NT2/D1 (cell line): ENCODE measurements around the gene LRRC71.

Source experiments
- YY1 ChIP-seq: IDR thresholded peaks from 2 replicates; pipeline ENCODE4 v1.6.1; 2011; ENCODE audit not compliant: insufficient read length, insufficient read depth
- ZNF274 ChIP-seq: IDR thresholded peaks from 2 replicates; pipeline ENCODE4 v1.6.1; 2011; ENCODE audit warnings: mild to moderate bottlenecking, low read depth, low read length

DNA sequence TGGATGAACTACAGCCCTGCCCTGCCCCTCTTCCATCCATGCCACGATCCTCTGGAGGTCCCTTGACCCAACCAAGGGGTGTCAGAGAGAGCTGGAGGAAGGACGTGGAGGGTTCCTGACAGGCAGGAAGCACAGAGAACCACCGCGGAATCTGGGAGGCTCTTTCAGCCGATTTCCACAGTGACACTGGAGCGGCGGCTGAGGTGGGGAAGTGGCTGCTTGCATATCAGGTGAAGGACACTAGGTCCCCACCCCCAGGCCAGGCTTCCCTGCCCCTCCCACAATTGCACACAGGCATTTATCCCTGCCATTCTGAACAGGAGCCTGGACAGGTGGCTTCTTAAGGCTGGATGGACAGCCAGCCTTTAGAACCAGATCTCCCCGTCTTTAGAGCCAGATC is 17.5 kb downstream of the LRRC71 start:
- no peak for TF ChIP-seq ZNF274
- no peak for TF ChIP-seq YY1
